Activated CD4-positive, alpha-beta T cell treated with anti-CD3 and anti-CD28 coated beads, Interleukin-2, amount 10 ng/mL, durations not matched to agents 24 days and 14 days (primary cell): ENCODE data around the gene PRIM2. TPM values are rescaled to one million over a fixed set of nuclear protein-coding genes. Genes with fewer than 3 reads are reported as not detected.
"Not testable (repeated sequence)": the region's sequence is repeated elsewhere in the genome, so short reads cannot be mapped to it uniquely, and the experiment has no call there.

Experiments used
- DNase-seq: peaks from one replicate; pipeline ENCODE4 v3.0.0; 2022
- H3K27ac Mint-ChIP-seq: one replicate; pipeline ENCODE4 v1.8.0; 2022; ENCODE audit warnings: mild to moderate bottlenecking, mixed read lengths
- H3K27me3 Mint-ChIP-seq: one replicate; pipeline ENCODE4 v1.8.0; 2022; ENCODE audit warnings: mixed read lengths
- H3K36me3 Mint-ChIP-seq: one replicate; pipeline ENCODE4 v1.8.0; 2022; ENCODE audit warnings: low read depth, mild to moderate bottlenecking, mixed read lengths
- H3K4me1 Mint-ChIP-seq: one replicate; pipeline ENCODE4 v1.8.0; 2021; ENCODE audit warnings: mixed read lengths
- H3K4me3 Mint-ChIP-seq: one replicate; pipeline ENCODE4 v1.8.0; 2022; ENCODE audit warnings: mild to moderate bottlenecking, moderate library complexity, mixed read lengths
- H3K9me3 Mint-ChIP-seq: one replicate; pipeline ENCODE4 v1.8.0; 2021; ENCODE audit warnings: mixed read lengths
- intact Hi-C: fragments of 100-400 bp; cut with micrococcal nuclease; formaldehyde crosslinking; loops from one replicate; pipeline ENCODE4 v1.15.1; 2023
- total RNA-seq: library from RNA; stranded (reverse); gene quantifications from 2 replicates; pipeline ENCODE4 v1.2.3, GENCODE V29; 2022

The PRIM2 gene
- total RNA-seq, 1 donor from 2014 or later, result 41.3 TPM

DNA sequence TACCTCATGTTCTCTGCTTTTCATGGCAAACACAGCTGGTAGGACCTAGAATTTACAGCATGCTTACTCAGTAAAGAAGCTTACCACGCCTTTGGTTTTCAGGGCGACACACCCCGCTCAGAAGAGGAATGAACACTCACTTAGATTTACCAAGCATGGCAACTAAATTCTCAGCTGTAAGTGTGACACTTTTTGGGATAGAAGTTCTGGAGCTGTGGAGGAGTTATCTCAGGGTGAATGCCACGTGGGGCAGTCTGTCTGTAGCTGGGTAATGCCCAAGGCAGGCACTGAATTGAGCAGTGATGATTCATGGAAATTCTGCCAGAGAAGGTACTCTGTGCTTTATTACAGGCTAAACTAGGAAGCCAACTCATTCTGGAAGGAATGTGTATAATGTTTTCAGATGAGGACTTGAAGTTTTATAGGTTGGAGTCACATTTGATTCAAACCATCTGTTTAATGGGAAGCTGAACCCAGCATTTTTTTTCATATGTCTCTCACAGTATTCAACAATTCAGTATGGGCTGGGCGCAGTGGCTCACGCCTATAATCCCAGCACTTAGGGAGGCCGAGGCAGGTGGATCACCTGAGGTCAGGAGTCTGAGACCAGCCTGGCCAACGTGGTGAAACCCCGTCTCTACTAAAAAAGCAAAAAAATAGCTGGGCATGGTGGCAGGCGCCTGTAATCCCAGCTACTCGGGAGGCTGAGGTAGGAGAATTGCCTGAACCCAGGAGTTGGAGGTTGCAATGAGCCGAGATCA is 3.5 kb upstream of the PRIM2 start:
- H3K4me3 Mint-ChIP-seq, result no peak overlapping the region
- no peak for DNase-seq
- H3K9me3 Mint-ChIP-seq, result no peaks in the 10 kb centered on the region
- H3K4me1 Mint-ChIP-seq, result peaks cover 8% of the 10 kb centered on the region
- H3K36me3 Mint-ChIP-seq, result peaks cover 6% of the 10 kb centered on the region
- intact Hi-C loops, result loop anchor here (10.0 kb wide), 1 partner anchor 609 kb away; no protein-coding TSS in a partner anchor
- no peak overlapping the region for H3K27ac Mint-ChIP-seq
- H3K27me3 Mint-ChIP-seq, result peaks cover 4% of the 10 kb centered on the region

DNA sequence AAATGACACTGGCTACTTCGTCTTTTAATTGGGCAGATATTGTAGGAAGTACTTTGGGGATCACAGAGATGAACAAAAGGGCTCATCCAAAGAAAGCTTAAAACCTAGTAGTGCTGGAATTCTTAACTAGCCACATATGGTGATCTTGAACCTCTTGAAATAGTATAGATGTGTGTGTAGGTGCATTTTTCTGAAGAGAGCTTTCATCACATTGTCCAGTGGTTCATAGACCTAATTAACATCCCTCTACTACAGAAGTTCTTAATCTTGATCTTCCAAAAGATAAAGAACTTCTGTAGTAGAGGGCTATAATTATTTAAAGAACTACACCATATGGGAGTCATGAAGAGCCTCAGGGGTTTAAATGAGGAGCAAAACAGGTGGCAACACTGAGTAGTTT is 2.3 kb upstream of the PRIM2 start:
- intact Hi-C loops, result loop anchor here (10.0 kb wide), 1 partner anchor 610 kb away; no protein-coding TSS in a partner anchor
- Mint-ChIP-seq H3K27ac (no peak overlapping the region), H3K4me3 (no peak overlapping the region), H3K36me3 (peaks cover 18% of the 10 kb centered on the region), H3K27me3 (peaks cover 4% of the 10 kb centered on the region), H3K9me3 (no peaks in the 10 kb centered on the region), H3K4me1 (peaks cover 18% of the 10 kb centered on the region)
- DNase-seq, result no peak

DNA sequence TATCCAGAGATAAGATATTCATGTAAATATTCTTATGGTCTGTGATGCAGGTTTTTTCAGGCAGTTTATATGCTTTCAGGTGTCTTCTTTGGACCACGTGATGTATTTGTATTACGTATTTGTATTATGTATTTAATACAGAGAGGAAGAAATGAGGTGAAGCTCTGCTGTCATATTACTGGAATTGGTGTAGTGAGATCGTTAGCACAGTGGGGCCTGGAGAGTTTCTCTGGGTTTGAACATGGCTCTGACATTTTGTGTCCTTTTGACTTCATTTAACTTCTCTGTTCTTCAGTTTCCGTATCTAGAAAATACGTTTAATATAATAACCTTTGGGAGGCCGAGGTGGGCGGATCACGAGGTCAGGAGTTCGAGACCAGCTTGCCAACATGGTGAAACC is 1.6 kb upstream of the PRIM2 start:
- Mint-ChIP-seq H3K4me3 (no peak overlapping the region), H3K36me3 (peaks cover 25% of the 10 kb centered on the region), H3K27ac (no peak overlapping the region), H3K9me3 (no peaks in the 10 kb centered on the region), H3K4me1 (peaks cover 20% of the 10 kb centered on the region), H3K27me3 (peaks cover 4% of the 10 kb centered on the region)
- intact Hi-C loops, result loop anchor here (1.0 to 10.0 kb wide), 8 partner anchors 48 to 611 kb away; partner anchors contain the start of genes BEND6, KIAA1586 and RAB23
- DNase-seq, result no peak

DNA sequence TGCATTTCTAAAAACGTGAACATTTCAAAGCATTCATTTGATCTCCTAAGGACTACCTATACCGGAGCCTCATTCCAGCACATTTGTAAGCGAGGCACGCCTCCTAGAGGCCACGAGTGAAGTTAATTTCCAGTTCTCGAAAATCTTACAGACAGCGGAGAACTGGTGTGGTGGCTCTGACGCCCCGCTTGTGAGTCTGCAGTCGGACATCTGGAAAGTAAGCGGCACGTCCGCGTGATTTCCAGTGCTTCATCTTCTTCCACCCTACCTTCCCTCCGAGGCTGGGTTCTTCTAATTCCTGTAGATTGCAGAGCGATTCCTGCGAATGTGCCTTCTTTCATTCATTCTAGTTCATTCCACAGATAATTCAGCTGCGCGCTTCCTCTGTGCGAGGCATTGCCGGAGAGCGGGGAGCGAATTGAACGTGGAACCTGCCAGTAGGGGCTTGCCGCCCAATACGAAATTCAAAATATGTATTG is 810 bp upstream of the PRIM2 start:
- H3K36me3 Mint-ChIP-seq, result peaks cover 32% of the 10 kb centered on the region
- H3K4me3 Mint-ChIP-seq, result peak overlapping the region; percentile 99
- peak; percentile 95 for DNase-seq
- intact Hi-C loops, result loop anchor here (1.0 to 10.0 kb wide), 10 partner anchors 48 to 612 kb away; partner anchors contain the start of genes BAG2, BEND6, KIAA1586 and RAB23
- peaks cover 4% of the 10 kb centered on the region for H3K27me3 Mint-ChIP-seq
- no peaks in the 10 kb centered on the region for H3K9me3 Mint-ChIP-seq
- peak overlapping the region; percentile 93 for H3K27ac Mint-ChIP-seq
- H3K4me1 Mint-ChIP-seq, result peaks cover 26% of the 10 kb centered on the region

DNA sequence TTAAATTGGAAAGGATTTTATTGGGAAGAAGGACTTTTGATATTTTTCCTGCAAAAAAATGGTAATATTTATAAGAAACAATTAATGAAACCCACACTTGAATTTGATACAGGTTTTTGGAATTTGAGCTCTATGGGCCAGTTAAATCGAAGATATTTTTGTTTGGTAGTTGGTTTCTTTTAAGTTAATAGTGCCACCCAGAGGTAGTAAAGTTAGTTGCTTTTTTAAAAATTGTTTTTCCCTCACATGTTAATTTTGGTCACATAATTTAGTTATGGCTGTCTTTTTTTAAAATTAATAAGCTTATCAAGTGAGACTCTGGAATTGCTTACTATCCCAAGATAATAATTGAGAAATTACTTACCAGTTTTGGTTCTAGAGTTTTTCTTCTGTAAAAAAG is 7.1 kb downstream of the PRIM2 start:
- peaks cover 74% of the 10 kb centered on the region for H3K36me3 Mint-ChIP-seq
- H3K4me1 Mint-ChIP-seq, result peaks cover 17% of the 10 kb centered on the region
- peaks cover 22% of the 10 kb centered on the region for H3K9me3 Mint-ChIP-seq
- H3K27me3 Mint-ChIP-seq, result no peaks in the 10 kb centered on the region
- intact Hi-C loops, result no loop called here
- no peak overlapping the region for H3K4me3 Mint-ChIP-seq
- no peak for DNase-seq
- H3K27ac Mint-ChIP-seq, result no peak overlapping the region

DNA sequence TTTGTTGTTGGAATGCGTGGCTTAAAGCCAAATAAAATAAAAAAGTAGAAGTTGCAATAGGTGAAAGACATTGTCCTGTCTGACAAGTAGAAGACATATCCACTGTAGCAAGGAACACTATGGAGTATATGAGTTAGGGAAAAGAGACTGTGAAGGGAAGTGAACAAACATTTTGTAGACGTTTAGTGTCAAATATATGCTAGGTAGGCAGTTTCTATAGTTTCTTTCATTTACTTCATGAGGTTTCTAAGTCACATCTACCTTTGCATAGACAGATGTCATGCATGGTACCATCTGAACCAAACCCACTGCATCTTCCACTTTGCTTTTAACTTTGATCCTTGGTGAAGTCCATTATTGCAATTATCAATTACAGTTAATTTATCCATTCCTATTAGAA is 9.9 kb downstream of the PRIM2 start:
- intact Hi-C loops, result no loop called here
- no peaks in the 10 kb centered on the region for H3K27me3 Mint-ChIP-seq
- peaks cover 29% of the 10 kb centered on the region for H3K9me3 Mint-ChIP-seq
- no peak overlapping the region for H3K4me3 Mint-ChIP-seq
- H3K36me3 Mint-ChIP-seq, result peaks cover 74% of the 10 kb centered on the region
- H3K4me1 Mint-ChIP-seq, result peaks cover 5% of the 10 kb centered on the region
- H3K27ac Mint-ChIP-seq, result no peak overlapping the region
- DNase-seq, result no peak

- no peaks in the 10 kb centered on the region for H3K27me3 Mint-ChIP-seq
- H3K4me1 Mint-ChIP-seq, result peaks cover 4% of the 10 kb centered on the region
- no peak overlapping the region for H3K4me3 Mint-ChIP-seq
- H3K27ac Mint-ChIP-seq, result no peak overlapping the region
- intact Hi-C loops, result no loop called here
- H3K36me3 Mint-ChIP-seq, result peaks cover 73% of the 10 kb centered on the region
- DNase-seq, result no peak
- H3K9me3 Mint-ChIP-seq, result peaks cover 29% of the 10 kb centered on the region
Measured at GRCh38 chr6:57328074-57328473, 10.6 kb downstream of the PRIM2 start.

DNA sequence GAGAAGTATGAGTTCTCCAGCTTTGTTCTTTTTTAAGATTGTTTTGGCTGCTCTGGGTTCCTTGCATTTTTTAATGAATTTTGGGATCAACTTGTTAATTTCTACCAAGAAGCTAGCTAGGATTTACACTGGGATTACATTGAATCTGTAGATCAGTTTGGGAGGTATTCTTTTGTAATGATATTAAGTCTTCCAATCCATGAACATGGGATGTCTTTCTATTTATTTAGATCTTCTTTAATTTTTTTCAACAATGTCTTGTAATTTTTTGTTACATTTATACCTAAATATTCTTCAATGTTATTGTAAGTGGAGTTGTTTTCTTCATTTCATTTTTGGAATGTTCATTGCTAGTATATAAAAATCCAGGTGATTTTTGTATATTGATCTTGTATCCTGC is 12.5 kb downstream of the PRIM2 start:
- DNase-seq, result no peak
- H3K27me3 Mint-ChIP-seq, result no peaks in the 10 kb centered on the region
- H3K9me3 Mint-ChIP-seq, result peaks cover 37% of the 10 kb centered on the region
- H3K36me3 Mint-ChIP-seq, result peaks cover 82% of the 10 kb centered on the region
- intact Hi-C loops, result no loop called here
- no peak overlapping the region for H3K4me3 Mint-ChIP-seq
- H3K4me1 Mint-ChIP-seq, result peaks cover 2% of the 10 kb centered on the region
- H3K27ac Mint-ChIP-seq, result no peak overlapping the region

DNA sequence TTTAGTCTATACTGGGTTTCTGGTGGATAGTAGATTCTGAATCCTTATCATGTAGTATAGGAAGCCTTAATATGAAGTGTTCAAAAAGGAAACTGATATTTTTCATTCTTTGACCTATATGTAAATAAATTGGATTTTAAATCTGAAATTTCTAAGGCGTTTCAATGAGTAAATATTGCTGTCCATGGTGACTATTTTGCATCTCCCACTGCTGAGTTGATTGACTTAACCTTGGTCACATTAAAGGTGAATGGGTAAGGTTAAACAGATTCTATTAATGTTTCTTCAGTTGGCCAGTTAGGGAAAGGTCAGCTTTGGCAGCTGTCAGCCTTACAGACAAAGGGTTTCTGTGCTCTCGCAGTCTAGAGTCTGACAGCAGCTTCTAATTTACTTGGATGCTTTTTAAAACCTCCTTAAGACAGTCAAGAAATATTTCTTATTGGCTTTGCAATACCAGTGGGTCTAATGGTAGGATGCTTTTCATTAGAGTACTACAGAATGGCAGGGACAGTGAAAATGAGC is 24.8 kb downstream of the PRIM2 start:
- intact Hi-C loops, result no loop called here
- no peak for DNase-seq
- H3K9me3 Mint-ChIP-seq, result no peaks in the 10 kb centered on the region
- peaks cover 17% of the 10 kb centered on the region for H3K36me3 Mint-ChIP-seq
- no peak overlapping the region for H3K27ac Mint-ChIP-seq
- H3K27me3 Mint-ChIP-seq, result no peaks in the 10 kb centered on the region
- no peak overlapping the region for H3K4me3 Mint-ChIP-seq
- peaks cover 5% of the 10 kb centered on the region for H3K4me1 Mint-ChIP-seq

- H3K4me3 Mint-ChIP-seq, H3K27ac Mint-ChIP-seq, H3K9me3 Mint-ChIP-seq, DNase-seq, intact Hi-C loops, H3K27me3 Mint-ChIP-seq, H3K4me1 Mint-ChIP-seq: not testable (repeated sequence)
- H3K36me3 Mint-ChIP-seq, result peaks cover 15% of the 10 kb centered on the region
Measured at GRCh38 chr6:57343342-57343741, 25.9 kb downstream of the PRIM2 start.

DNA sequence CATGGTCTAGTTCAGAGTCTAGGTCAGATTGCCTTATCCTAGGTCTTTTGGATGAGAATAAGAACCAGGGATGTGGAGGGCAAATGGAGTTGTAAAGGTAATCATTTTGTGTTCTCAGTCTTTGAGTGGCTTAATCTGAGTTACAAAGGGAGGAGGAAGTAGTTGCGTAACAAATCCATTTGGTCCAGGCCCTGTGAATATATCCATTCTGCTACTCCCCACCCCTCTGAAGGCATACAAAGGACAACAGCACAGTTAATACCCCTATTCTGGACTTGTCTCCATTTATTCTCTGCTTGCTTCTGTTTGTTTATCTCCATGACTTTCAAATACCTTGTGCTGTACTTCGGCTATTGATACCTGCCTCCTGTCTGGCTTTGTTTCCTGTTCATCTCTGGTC is 29.3 kb downstream of the PRIM2 start:
- Mint-ChIP-seq H3K36me3 (peaks cover 21% of the 10 kb centered on the region), H3K4me1 (peaks cover 21% of the 10 kb centered on the region)
- H3K9me3 Mint-ChIP-seq, DNase-seq, H3K27ac Mint-ChIP-seq, H3K4me3 Mint-ChIP-seq, intact Hi-C loops, H3K27me3 Mint-ChIP-seq: not testable (repeated sequence)

GRCh38 chr6:57347597-57347996 is 30.2 kb downstream of the PRIM2 start:
- DNase-seq, H3K27ac Mint-ChIP-seq, H3K27me3 Mint-ChIP-seq, H3K4me3 Mint-ChIP-seq, intact Hi-C loops, H3K9me3 Mint-ChIP-seq: not testable (repeated sequence)
- peaks cover 18% of the 10 kb centered on the region for H3K36me3 Mint-ChIP-seq
- H3K4me1 Mint-ChIP-seq, result peaks cover 19% of the 10 kb centered on the region

- H3K9me3 Mint-ChIP-seq, H3K27me3 Mint-ChIP-seq, H3K4me3 Mint-ChIP-seq, H3K27ac Mint-ChIP-seq, intact Hi-C loops, DNase-seq: not testable (repeated sequence)
- Mint-ChIP-seq H3K4me1 (peaks cover 19% of the 10 kb centered on the region), H3K36me3 (peaks cover 22% of the 10 kb centered on the region)
Measured at GRCh38 chr6:57350443-57350842, 33.0 kb downstream of the PRIM2 start.

- H3K9me3 Mint-ChIP-seq, H3K4me3 Mint-ChIP-seq, intact Hi-C loops: not testable (repeated sequence)
Measured at GRCh38 chr6:57352596-57352995, 35.2 kb downstream of the PRIM2 start.

More at GRCh38 chr6:57352596-57352995, 35.2 kb downstream of the PRIM2 start:
- DNase-seq, H3K27me3 Mint-ChIP-seq, H3K27ac Mint-ChIP-seq: not testable (repeated sequence)
- Mint-ChIP-seq H3K4me1 (peaks cover 23% of the 10 kb centered on the region), H3K36me3 (peaks cover 17% of the 10 kb centered on the region)
